Cardiac fibroblast (primary cell): Measurements from ENCODE around the gene RPA3.
A peak's percentile ranks its signal among the peaks of the same experiment; 100 is the strongest.

Source experiments
- DNase-seq, 2 donors: peaks; one replicate each; pipeline versions ENCODE4 v3.0.0 to v3.0.0-alpha.2; 2010; ENCODE audit warnings: low read depth in 2 of 2
- H3K4me3 ChIP-seq, 2 donors: replicated peaks in 1 of 2; 1 replicate in 1 of 2; 2 replicates in 1 of 2; pipeline ENCODE4 v1.5.1; 2011; ENCODE audit warnings: low read depth in 2 of 2, low read length in 2 of 2, mild to moderate bottlenecking in 2 of 2, moderate library complexity in 1 of 2
- TF ChIP-seq, protein P1 (sequence below): IDR thresholded peaks from one replicate; pipeline ENCODE4 v1.5.1; 2011; ENCODE audit warnings: low read depth, mild to moderate bottlenecking, low read length, inconsistent platforms

Gene RPA3

DNA sequence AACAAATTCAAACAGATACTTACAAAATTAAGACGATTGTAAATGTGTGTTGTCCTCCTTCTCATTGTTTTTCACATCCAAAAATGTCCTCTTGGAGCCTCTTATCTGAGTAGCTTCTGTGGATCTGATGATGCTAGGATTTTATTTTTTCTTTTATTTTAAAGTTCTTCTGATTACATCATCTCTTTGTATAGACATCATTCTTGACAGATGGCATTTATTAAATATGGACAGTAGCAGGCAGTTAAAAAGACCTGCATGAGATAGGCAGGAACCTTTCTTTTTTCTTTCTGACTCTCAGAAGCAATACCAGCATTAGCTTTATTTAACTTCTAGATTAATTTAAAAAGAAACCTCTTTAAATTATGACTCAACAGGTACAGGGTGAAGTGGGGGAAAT is at the start of gene RPA3:
RPA3 (minus strand) TSS at position 116 of the 400 bp plus-strand sequence. CDS start 78,189 bp downstream, outside the sequence.
- DNase-seq: no peak
- TF ChIP-seq, protein P1, sequence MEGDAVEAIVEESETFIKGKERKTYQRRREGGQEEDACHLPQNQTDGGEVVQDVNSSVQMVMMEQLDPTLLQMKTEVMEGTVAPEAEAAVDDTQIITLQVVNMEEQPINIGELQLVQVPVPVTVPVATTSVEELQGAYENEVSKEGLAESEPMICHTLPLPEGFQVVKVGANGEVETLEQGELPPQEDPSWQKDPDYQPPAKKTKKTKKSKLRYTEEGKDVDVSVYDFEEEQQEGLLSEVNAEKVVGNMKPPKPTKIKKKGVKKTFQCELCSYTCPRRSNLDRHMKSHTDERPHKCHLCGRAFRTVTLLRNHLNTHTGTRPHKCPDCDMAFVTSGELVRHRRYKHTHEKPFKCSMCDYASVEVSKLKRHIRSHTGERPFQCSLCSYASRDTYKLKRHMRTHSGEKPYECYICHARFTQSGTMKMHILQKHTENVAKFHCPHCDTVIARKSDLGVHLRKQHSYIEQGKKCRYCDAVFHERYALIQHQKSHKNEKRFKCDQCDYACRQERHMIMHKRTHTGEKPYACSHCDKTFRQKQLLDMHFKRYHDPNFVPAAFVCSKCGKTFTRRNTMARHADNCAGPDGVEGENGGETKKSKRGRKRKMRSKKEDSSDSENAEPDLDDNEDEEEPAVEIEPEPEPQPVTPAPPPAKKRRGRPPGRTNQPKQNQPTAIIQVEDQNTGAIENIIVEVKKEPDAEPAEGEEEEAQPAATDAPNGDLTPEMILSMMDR: no peak
- no peak within 1 kb of the TSS for H3K4me3 ChIP-seq

DNA sequence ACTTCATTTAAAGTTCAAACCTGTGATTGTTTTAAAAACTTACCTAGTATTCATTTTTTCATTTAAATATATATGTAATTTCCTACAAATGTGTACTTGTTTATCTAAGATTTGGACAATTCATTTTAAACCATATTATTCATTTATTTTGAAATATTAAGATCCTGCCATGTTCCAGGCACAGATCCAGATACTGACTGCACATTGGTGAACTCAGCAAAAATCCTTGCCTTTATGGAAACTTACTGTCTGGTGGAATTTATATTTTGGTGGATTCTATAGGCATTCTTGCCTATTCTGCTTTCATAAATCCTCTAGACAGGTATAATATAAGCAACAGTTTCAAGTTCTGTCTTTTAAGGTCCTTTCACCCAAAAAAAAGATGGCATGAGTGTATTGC is 48.3 kb upstream of the RPA3 start:
- DNase-seq: peak; percentile 35 to 49
- H3K4me3 ChIP-seq: no peak overlapping the region
- TF ChIP-seq, protein P1: no peak

DNA sequence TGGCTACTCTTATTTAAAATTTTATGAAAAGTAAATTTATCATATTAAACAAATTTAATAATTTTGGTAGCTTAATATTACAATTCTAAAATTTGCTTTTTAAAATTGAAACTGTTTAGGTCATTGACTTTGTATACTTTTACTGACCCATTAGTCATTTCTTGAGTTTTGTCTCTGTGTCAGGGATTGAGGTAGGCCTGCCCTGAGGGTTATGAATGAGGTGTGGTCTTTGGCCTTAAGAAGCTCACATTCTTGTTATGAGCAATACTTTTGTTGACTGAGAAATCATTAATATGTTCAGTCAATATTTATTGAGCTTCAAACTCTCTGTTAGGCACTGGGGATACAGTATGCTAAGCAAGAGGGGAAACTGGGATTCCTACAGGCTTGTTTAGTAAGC is 47.0 kb upstream of the RPA3 start:
- DNase-seq: peak in 1 of 2 donors; percentile 28
- TF ChIP-seq, protein P1: no peak
- no peak overlapping the region for H3K4me3 ChIP-seq

DNA sequence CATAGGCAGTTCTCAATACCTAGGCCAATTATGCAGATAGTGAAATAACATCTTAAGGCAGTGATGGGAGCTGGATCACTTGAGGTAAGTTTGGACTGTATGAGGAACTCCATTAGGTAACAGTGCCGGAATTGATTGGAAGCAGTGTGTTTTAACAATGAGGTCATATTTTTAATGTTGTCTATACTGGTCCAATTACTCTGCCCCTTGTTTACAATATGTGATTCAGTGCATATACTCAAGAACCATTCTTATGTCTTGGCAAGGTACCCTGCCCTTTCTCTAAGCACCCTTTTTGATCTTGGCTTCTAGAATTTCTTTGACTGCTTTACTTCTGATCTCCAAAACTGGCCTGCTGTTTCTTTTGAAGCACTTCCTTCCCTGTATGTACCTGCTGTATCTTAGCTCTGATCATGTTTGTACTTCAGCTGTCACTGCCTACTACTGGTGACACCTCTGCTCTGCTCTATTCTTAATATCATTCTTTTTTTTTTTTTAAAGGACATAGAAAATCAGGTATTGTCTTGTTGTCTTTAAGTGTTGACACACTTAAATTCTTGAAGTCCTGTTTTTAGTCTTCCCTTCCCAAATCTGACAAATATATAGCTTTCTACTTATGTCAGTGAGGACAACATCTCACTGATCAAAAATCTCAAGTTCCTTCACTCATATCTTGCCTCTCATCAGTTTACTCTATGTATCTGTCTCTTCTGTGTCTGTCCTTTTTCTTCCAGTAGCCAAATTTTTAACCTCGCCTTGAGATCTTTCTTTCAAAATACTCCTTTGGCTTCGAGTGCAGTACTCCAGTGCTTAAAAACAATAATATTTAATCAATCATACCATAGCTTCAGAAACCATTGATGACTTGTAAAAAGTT is 46.4 kb upstream of the RPA3 start:
- DNase-seq: no peak

DNA sequence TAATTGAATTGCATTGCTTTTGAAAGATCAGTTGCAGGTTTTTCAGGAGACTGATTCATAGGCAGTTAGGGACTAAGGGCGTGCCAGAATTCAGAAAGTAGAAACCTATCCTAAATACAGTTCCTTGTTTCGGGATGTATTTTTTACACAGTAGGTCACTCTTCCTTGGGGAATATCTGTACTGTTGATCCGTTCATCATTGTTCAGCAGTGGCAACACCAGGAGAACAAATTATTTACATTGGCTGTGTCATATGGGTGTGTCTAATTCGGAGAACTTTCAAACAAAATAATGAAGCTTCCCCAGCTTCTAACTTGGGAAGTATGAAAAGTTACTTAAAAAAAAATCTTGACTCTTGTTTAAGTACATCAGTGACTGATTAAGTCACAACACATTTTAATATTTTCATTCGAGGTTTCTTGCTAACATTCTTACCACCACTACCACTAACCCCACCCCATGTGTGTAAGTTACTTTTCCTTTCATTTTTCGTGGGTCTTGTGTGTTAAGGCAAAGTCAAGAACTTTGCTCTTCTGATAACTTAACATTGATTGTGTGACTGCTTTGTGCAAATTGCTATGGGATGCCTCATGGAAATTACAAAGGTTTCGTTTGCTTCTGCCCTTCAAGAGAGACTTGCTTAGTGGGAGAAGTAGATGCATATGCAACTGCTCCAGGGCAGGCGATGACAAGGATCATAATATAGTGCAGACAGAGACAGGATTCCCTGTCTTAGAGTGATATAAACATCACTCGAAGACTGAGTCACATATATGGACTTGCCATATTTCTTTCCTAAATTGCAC is 43.8 kb upstream of the RPA3 start:
- H3K4me3 ChIP-seq: peak overlapping the region; percentile 47 to 58
- peak; percentile 58 to 74 for DNase-seq
- TF ChIP-seq, protein P1: no peak

More for the DNA sequence above, 46.4 kb upstream of the RPA3 start:
- TF ChIP-seq, protein P1: no peak
- no peak overlapping the region for H3K4me3 ChIP-seq

DNA sequence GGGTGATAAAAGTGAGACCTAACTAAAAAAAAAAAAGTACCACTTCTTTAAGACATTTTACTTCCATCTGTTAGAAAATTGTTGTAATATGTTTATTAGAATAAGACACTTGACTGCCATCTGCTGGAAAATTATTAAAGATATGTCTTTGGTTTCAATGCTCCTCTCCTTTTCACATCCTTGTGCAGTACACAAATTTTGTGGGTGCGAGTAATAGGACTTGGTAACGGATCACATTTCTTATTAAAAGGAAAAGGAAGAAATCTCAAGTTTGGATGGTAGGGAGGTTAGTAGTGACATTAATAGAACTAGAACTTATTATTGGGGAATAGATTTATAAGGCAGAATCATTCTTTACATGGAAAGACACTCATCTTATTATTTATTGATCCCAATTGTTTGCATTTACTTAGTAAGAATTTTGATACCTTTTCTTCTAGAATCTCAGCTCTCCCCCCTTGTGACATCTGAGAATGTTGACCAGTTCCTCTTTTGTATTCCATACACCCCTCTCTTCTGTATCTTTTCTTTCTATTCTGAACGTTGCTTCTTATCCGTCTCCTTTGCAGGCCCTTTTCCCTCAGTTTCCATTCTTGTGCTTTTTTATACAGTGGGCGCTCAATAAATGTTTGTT is 43.0 kb upstream of the RPA3 start:
- TF ChIP-seq, protein P1: peak; percentile 37
- DNase-seq: peak; percentile 74 to 86
- H3K4me3 ChIP-seq: peak overlapping the region; percentile 47 to 58
